SK-N-SH treated with all-trans-retinoic acid at 6 μM for 48 hours (cell line): ENCODE measurements around the gene CIAO2A.

Experiments used
- ARNTL ChIP-seq: fragments of 450-650 bp; formaldehyde crosslinking; IDR thresholded peaks from 2 replicates; pipeline ENCODE4 v1.5.0; 2020; ENCODE audit warnings: low read depth, mild to moderate bottlenecking, moderate library complexity, borderline replicate concordance
- CSDC2 ChIP-seq: fragments of 250-450 bp; sonication (Bioruptor Pico); IDR thresholded peaks from 2 replicates; pipeline ENCODE4 v1.5.0; 2020; ENCODE audit warnings: mild to moderate bottlenecking, moderate library complexity
- OSR1 ChIP-seq: fragments of 250-450 bp; sonication (Bioruptor Pico); IDR thresholded peaks from 2 replicates; pipeline ENCODE4 v1.8.0; 2022; ENCODE audit warnings: moderate library complexity, mild to moderate bottlenecking, inconsistent platforms
- PPARA ChIP-seq: fragments of 250-450 bp; sonication (Bioruptor Pico); IDR thresholded peaks from 2 replicates; pipeline ENCODE4 v1.5.0; 2020; ENCODE audit warnings: mild to moderate bottlenecking, borderline replicate concordance
- RARB ChIP-seq: fragments of 250-450 bp; sonication (Bioruptor Pico); IDR thresholded peaks from 2 replicates; pipeline ENCODE4 v1.8.0; 2021; ENCODE audit warnings: mild to moderate bottlenecking, moderate library complexity
- SNAI2 ChIP-seq: fragments of 250-450 bp; sonication (Bioruptor Pico); IDR thresholded peaks from 2 replicates; pipeline ENCODE4 v1.5.0; 2020; ENCODE audit warnings: mild to moderate bottlenecking, moderate library complexity
- TCF4 ChIP-seq: fragments of 250-450 bp; sonication (Bioruptor Pico); IDR thresholded peaks from 2 replicates; pipeline ENCODE4 v1.8.0; 2021; ENCODE audit warnings: mild to moderate bottlenecking, moderate library complexity, borderline replicate concordance
- TOX ChIP-seq: fragments of 250-450 bp; sonication (Bioruptor Pico); IDR thresholded peaks from 2 replicates; pipeline ENCODE4 v1.8.0; 2021; ENCODE audit warnings: mild to moderate bottlenecking, moderate library complexity, borderline replicate concordance
- ZFP30 ChIP-seq: fragments of 450-650 bp; formaldehyde crosslinking; IDR thresholded peaks from 2 replicates; pipeline ENCODE4 v1.5.0; 2022; ENCODE audit warnings: mild to moderate bottlenecking, moderate library complexity
- TF ChIP-seq, protein P1 (sequence below): fragments of 250-450 bp; sonication (Bioruptor Pico); IDR thresholded peaks from 2 replicates; pipeline ENCODE4 v1.8.0; 2020; ENCODE audit warnings: mild to moderate bottlenecking, moderate library complexity, borderline replicate concordance
- TF ChIP-seq, protein P2 (sequence below): fragments of 250-450 bp; sonication (Bioruptor Pico); IDR thresholded peaks from 2 replicates; pipeline ENCODE4 v1.5.1; 2020; ENCODE audit warnings: low read depth, mild to moderate bottlenecking, moderate library complexity
- TF ChIP-seq, protein P3 (sequence below): fragments of 250-450 bp; sonication (Bioruptor Pico); IDR thresholded peaks from 2 replicates; pipeline ENCODE4 v1.5.0; 2020; ENCODE audit warnings: mild to moderate bottlenecking, moderate library complexity
- TF ChIP-seq, protein P4 (sequence below): fragments of 250-450 bp; sonication (Bioruptor Pico); IDR thresholded peaks from 2 replicates; pipeline ENCODE4 v1.5.1; 2021; ENCODE audit warnings: mild to moderate bottlenecking, moderate library complexity

DNA sequence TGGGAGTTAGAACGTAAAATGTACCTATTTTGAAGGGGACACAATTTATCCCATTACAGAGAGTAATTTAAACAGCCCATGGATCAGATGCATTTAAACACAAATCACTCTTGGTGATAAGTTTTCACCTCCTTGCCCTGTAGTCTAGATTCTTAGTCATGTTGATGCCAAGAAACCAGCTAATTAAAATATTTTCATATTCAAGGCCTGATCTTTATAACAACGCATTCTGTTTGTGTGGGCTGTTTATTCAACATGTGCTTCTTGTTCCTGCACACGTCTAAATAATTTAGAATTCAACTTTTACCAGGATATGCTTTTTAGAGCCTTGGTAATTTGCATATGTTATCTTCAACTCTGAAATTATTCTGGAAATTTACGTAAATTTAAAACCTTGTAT, 28.0 kb upstream of the CIAO2A start:
- TF ChIP-seq TOX (CRISPR knock-in tag): no peak
- TF ChIP-seq TCF4: no peak
- TF ChIP-seq, protein P1, sequence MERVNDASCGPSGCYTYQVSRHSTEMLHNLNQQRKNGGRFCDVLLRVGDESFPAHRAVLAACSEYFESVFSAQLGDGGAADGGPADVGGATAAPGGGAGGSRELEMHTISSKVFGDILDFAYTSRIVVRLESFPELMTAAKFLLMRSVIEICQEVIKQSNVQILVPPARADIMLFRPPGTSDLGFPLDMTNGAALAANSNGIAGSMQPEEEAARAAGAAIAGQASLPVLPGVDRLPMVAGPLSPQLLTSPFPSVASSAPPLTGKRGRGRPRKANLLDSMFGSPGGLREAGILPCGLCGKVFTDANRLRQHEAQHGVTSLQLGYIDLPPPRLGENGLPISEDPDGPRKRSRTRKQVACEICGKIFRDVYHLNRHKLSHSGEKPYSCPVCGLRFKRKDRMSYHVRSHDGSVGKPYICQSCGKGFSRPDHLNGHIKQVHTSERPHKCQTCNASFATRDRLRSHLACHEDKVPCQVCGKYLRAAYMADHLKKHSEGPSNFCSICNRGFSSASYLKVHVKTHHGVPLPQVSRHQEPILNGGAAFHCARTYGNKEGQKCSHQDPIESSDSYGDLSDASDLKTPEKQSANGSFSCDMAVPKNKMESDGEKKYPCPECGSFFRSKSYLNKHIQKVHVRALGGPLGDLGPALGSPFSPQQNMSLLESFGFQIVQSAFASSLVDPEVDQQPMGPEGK: no peak
- TF ChIP-seq, protein P2, sequence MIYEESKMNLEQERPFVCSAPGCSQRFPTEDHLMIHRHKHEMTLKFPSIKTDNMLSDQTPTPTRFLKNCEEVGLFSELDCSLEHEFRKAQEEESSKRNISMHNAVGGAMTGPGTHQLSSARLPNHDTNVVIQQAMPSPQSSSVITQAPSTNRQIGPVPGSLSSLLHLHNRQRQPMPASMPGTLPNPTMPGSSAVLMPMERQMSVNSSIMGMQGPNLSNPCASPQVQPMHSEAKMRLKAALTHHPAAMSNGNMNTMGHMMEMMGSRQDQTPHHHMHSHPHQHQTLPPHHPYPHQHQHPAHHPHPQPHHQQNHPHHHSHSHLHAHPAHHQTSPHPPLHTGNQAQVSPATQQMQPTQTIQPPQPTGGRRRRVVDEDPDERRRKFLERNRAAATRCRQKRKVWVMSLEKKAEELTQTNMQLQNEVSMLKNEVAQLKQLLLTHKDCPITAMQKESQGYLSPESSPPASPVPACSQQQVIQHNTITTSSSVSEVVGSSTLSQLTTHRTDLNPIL (CRISPR knock-in tag): no peak
- TF ChIP-seq, protein P3, sequence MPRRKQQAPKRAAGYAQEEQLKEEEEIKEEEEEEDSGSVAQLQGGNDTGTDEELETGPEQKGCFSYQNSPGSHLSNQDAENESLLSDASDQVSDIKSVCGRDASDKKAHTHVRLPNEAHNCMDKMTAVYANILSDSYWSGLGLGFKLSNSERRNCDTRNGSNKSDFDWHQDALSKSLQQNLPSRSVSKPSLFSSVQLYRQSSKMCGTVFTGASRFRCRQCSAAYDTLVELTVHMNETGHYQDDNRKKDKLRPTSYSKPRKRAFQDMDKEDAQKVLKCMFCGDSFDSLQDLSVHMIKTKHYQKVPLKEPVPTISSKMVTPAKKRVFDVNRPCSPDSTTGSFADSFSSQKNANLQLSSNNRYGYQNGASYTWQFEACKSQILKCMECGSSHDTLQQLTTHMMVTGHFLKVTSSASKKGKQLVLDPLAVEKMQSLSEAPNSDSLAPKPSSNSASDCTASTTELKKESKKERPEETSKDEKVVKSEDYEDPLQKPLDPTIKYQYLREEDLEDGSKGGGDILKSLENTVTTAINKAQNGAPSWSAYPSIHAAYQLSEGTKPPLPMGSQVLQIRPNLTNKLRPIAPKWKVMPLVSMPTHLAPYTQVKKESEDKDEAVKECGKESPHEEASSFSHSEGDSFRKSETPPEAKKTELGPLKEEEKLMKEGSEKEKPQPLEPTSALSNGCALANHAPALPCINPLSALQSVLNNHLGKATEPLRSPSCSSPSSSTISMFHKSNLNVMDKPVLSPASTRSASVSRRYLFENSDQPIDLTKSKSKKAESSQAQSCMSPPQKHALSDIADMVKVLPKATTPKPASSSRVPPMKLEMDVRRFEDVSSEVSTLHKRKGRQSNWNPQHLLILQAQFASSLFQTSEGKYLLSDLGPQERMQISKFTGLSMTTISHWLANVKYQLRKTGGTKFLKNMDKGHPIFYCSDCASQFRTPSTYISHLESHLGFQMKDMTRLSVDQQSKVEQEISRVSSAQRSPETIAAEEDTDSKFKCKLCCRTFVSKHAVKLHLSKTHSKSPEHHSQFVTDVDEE (CRISPR knock-in tag): no peak
- no peak for TF ChIP-seq ZFP30 (CRISPR knock-in tag)
- no peak for TF ChIP-seq ARNTL (CRISPR knock-in tag)
- TF ChIP-seq PPARA (CRISPR knock-in tag): no peak
- TF ChIP-seq, protein P4, sequence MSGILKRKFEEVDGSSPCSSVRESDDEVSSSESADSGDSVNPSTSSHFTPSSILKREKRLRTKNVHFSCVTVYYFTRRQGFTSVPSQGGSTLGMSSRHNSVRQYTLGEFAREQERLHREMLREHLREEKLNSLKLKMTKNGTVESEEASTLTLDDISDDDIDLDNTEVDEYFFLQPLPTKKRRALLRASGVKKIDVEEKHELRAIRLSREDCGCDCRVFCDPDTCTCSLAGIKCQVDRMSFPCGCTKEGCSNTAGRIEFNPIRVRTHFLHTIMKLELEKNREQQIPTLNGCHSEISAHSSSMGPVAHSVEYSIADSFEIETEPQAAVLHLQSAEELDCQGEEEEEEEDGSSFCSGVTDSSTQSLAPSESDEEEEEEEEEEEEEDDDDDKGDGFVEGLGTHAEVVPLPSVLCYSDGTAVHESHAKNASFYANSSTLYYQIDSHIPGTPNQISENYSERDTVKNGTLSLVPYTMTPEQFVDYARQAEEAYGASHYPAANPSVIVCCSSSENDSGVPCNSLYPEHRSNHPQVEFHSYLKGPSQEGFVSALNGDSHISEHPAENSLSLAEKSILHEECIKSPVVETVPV (CRISPR knock-in tag): no peak
- TF ChIP-seq CSDC2: no peak
- TF ChIP-seq SNAI2 (CRISPR knock-in tag): no peak
- TF ChIP-seq OSR1 (CRISPR knock-in tag): no peak
- no peak for TF ChIP-seq RARB
